Karpas-422 (cell line): Measurements from ENCODE around the gene CD14. TPM values are rescaled to one million over a fixed set of nuclear protein-coding genes. Genes with fewer than 3 reads are reported as not detected.
A peak's percentile ranks its signal among the peaks of the same experiment; 100 is the strongest.
"Not testable (repeated sequence)": the region's sequence is repeated elsewhere in the genome, so short reads cannot be mapped to it uniquely, and the experiment has no call there.

ENCODE experiments used
- DNase-seq: peaks from one replicate; pipeline ENCODE4 v3.0.0-alpha.2; 2015
- H2AFZ ChIP-seq: fragments of 200-600 bp; sonication (generic); 2 replicates; pipeline ENCODE4 v1.6.1; 2014; ENCODE audit warnings: antibody characterized with exemption, low read length, mixed read lengths
- H3K27ac ChIP-seq: fragments of 200-600 bp; sonication (generic); 2 replicates; pipeline ENCODE4 v1.5.1; 2014; ENCODE audit warnings: mild to moderate bottlenecking, low read length, moderate library complexity
- H3K27me3 ChIP-seq: fragments of 200-600 bp; sonication (generic); 2 replicates; pipeline ENCODE4 v1.6.1; 2014; ENCODE audit warnings: low read length, mixed read lengths
- H3K36me3 ChIP-seq: fragments of 200-600 bp; sonication (generic); 2 replicates; pipeline ENCODE4 v1.6.1; 2014; ENCODE audit warnings: low read length, mixed read lengths; ENCODE audit not compliant: insufficient read depth
- H3K4me1 ChIP-seq: fragments of 200-600 bp; sonication (generic); 2 replicates; pipeline ENCODE4 v1.6.1; 2014; ENCODE audit warnings: mild to moderate bottlenecking, low read length, mixed read lengths
- H3K4me2 ChIP-seq: fragments of 200-600 bp; sonication (generic); 2 replicates; pipeline ENCODE4 v1.6.1; 2014; ENCODE audit warnings: low read length, low read depth, mild to moderate bottlenecking; ENCODE audit not compliant: poor library complexity, severe bottlenecking
- H3K4me3 ChIP-seq: fragments of 200-600 bp; sonication (generic); 2 replicates; pipeline ENCODE4 v1.5.1; 2014; ENCODE audit warnings: mild to moderate bottlenecking, antibody characterized with exemption, low read length, mixed read lengths
- H3K79me2 ChIP-seq: fragments of 200-600 bp; sonication (generic); 2 replicates; pipeline ENCODE4 v1.6.1; 2014; ENCODE audit warnings: mild to moderate bottlenecking, low read length, mixed read lengths
- H3K9ac ChIP-seq: fragments of 200-600 bp; sonication (generic); 2 replicates; pipeline ENCODE4 v1.6.0; 2014; ENCODE audit warnings: low read length
- H3K9me2 ChIP-seq: fragments of 200-600 bp; sonication (generic), shearing (Covaris generic); replicated peaks from 2 replicates; pipeline ENCODE4 v1.6.0; 2014; ENCODE audit warnings: mild to moderate bottlenecking, low read length, moderate library complexity; ENCODE audit not compliant: insufficient read depth
- H3K9me3 ChIP-seq: fragments of 300-700, 200-600 bp; sonication (generic); 2 replicates; pipeline ENCODE4 v1.6.1; 2014; ENCODE audit warnings: low read length, mixed read lengths
- H4K20me1 ChIP-seq: fragments of 200-600 bp; sonication (generic); 2 replicates; pipeline ENCODE4 v1.6.1; 2014; ENCODE audit warnings: mild to moderate bottlenecking, antibody characterized with exemption, low read length, low read depth; ENCODE audit not compliant: insufficient read depth
- total RNA-seq: library from RNA; depleted of rRNA; stranded (reverse); fragments of >200 nt; shearing (Covaris generic); gene quantifications from 2 replicates; pipeline ENCODE4 v1.2.3, GENCODE V29; 2014; ENCODE audit warnings: low replicate concordance

CD14 gene
- total RNA-seq, 1 experiment from 2014 or later: not detected

DNA sequence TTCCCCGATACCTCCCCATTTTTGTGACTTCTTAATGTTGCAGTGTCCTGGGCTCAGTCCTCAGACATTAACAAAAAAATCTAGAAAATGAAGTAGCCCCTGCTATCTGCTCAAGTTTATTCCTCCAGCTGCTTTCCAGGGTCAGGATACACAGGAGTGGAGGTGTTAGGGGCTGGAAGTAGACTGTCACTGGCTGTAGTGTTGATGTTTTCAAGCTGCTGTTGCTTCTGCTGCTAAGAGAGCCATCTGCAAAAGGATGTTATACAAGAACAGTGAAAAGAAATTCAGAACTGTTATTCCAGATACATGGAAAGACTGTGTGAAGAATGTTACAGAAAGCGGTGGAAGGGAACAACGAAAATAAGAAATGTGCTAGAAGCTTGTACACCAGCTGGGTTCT is 10.7 kb downstream of the CD14 start:
- H2AFZ ChIP-seq: no peak overlapping the region
- no peaks in the 10 kb centered on the region for H3K9me2 ChIP-seq
- H3K79me2 ChIP-seq: no peaks in the 10 kb centered on the region
- H3K4me3 ChIP-seq: no peak overlapping the region
- no peaks in the 10 kb centered on the region for H4K20me1 ChIP-seq
- H3K27ac ChIP-seq: no peak overlapping the region
- H3K36me3 ChIP-seq: no peaks in the 10 kb centered on the region
- H3K4me1 ChIP-seq: no peaks in the 10 kb centered on the region
- H3K9ac ChIP-seq: no peak overlapping the region
- no peaks in the 10 kb centered on the region for H3K9me3 ChIP-seq
- no peak overlapping the region for H3K4me2 ChIP-seq
- no peak for DNase-seq
- H3K27me3 ChIP-seq: 0 out of 2 replicates have a peak, but pooled peaks cover 2% of the 10 kb centered on the region

DNA sequence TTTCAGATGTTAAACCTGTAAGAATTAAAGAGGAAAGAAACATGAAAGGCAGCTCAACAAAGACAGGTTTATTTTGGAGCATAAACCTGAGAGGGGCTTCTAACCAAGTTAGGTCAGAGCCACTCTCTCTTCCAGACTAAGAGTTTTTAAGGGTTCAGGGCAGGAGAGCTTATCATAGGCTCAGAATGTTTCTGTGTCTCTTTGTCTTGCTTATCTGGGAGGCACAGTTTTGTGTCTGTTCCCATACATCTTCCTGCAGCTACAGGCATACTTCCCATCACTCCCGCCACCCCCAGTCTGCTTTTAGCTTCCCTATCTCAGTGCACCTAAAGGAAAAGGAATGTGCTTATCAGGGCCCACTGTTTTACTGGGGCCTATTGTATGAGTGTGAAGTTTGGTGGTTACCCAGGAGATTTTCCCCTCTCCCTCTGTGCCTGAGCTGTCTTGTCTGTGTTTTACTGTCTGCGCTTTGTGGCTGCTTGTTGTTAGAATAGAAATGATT is 21.9 kb downstream of the CD14 start:
- DNase-seq: no peak
- H2AFZ ChIP-seq: no peak overlapping the region
- H3K9ac ChIP-seq: no peak overlapping the region
- H3K9me3 ChIP-seq: no peaks in the 10 kb centered on the region
- no peak overlapping the region for H3K4me2 ChIP-seq
- no peaks in the 10 kb centered on the region for H4K20me1 ChIP-seq
- no peaks in the 10 kb centered on the region for H3K4me1 ChIP-seq
- no peaks in the 10 kb centered on the region for H3K36me3 ChIP-seq
- no peaks in the 10 kb centered on the region for H3K9me2 ChIP-seq
- H3K4me3 ChIP-seq: no peak overlapping the region
- H3K27me3 ChIP-seq: no peaks in the 10 kb centered on the region
- H3K27ac ChIP-seq: no peak overlapping the region
- H3K79me2 ChIP-seq: no peaks in the 10 kb centered on the region

DNA sequence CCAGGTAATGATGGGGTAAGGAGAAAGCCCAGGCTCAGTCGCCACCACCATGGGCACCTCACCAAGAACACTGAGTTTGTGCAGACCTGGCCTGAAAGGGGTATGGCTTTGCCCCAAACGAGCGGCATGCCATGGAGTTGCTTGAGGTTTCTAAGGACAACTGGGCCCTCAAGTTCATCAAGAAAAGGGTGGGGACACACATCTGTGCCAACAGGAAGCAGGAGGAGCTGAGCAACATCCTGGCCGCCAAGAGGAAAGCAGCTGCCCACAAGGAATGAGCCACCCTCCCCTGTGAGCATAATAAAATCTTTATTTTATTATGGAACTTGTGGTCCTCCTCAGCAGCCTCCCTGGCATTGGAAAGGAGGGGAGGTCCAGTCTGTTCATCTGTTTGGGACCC is 23.8 kb downstream of the CD14 start:
- Histone ChIP-seq H3K36me3 (no peaks in the 10 kb centered on the region), H3K4me2 (no peak overlapping the region), H4K20me1 (no peaks in the 10 kb centered on the region), H3K4me1 (no peaks in the 10 kb centered on the region), H3K9me2 (no peaks in the 10 kb centered on the region), H3K9ac (no peak overlapping the region), H3K27ac (no peak overlapping the region), H3K27me3 (no peaks in the 10 kb centered on the region), H3K9me3 (no peaks in the 10 kb centered on the region), H3K4me3 (no peak overlapping the region), H3K79me2 (no peaks in the 10 kb centered on the region), H2AFZ (peak overlapping the region; percentile 50; the same call in 1 of the 2 replicates)
- no peak for DNase-seq

DNA sequence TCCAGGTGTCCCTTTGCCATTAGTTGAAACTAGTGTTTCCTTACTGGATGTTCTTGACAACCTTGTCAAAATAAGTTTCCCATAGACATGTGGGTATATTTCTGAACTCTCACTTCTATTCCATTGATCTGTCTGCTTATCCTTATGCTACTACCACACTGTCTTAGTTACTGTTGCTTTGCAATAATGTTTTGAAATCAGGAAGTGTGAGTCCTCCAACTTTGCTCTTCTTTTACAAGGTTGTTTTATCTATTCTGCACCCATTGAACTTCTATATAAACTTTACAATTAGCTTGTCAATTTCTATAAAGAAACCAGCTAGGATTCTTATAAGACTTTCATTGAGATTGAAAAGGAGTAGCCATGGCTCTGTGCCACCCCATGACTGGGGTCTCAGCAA is 24.3 kb downstream of the CD14 start:
- no peaks in the 10 kb centered on the region for H3K27me3 ChIP-seq
- H3K9ac ChIP-seq: no peak overlapping the region
- H3K4me1 ChIP-seq: no peaks in the 10 kb centered on the region
- H4K20me1 ChIP-seq: no peaks in the 10 kb centered on the region
- H3K36me3 ChIP-seq: no peaks in the 10 kb centered on the region
- H3K4me3 ChIP-seq: no peak overlapping the region
- no peaks in the 10 kb centered on the region for H3K79me2 ChIP-seq
- no peak overlapping the region for H3K27ac ChIP-seq
- no peak for DNase-seq
- no peak overlapping the region for H3K4me2 ChIP-seq
- H3K9me3 ChIP-seq: no peaks in the 10 kb centered on the region
- H3K9me2 ChIP-seq: no peaks in the 10 kb centered on the region
- peak overlapping the region; percentile 50; the same call in 1 of the 2 replicates for H2AFZ ChIP-seq

DNA sequence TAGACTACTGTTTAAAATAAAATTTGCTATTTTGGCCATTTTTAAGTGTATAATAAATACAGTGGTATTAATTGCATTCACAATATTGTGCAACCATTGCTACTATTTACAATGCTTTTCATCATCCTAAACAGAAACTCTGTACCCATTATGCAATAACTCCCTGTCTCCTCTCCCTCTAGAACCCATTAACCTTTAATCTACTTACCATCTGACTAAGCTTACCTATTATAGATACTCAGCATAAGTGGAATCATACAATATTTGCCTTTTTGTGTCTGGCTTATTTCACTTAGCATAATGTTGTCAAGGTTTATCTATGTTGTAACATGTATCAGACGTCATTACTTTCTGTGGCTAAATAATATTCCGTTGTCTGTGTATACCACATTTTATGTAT is 25.9 kb downstream of the CD14 start:
- H3K9me3 ChIP-seq: no peaks in the 10 kb centered on the region
- H3K36me3 ChIP-seq: no peaks in the 10 kb centered on the region
- no peak overlapping the region for H3K9ac ChIP-seq
- no peaks in the 10 kb centered on the region for H3K9me2 ChIP-seq
- no peaks in the 10 kb centered on the region for H3K27me3 ChIP-seq
- no peak for DNase-seq
- no peak overlapping the region for H2AFZ ChIP-seq
- H3K27ac ChIP-seq: no peak overlapping the region
- no peaks in the 10 kb centered on the region for H3K4me1 ChIP-seq
- H4K20me1 ChIP-seq: no peaks in the 10 kb centered on the region
- H3K79me2 ChIP-seq: no peaks in the 10 kb centered on the region
- H3K4me3 ChIP-seq: no peak overlapping the region
- no peak overlapping the region for H3K4me2 ChIP-seq

DNA sequence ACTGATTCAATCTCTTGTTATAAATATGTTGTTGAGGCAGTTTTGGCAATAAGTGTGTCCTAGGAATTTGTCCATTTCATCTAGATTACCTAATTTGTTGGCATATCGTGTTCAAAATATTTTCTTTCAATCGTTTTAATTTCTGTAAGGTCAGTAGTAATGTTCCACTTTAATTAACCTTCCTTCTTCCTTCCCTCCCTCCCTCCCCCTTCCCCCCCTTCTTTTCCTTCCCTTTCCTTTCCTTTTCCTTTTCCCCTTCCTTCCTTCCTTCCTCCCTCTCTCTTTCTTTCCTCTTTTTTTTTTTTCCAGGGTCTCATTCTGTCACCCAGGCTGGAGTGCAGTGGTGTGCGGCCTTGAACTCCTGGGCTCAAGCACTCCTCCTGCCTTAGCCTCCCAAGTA is 27.1 kb downstream of the CD14 start:
- H3K9me2 ChIP-seq: no peaks in the 10 kb centered on the region
- no peaks in the 10 kb centered on the region for H3K4me1 ChIP-seq
- no peak overlapping the region for H3K27ac ChIP-seq
- no peak overlapping the region for H3K9ac ChIP-seq
- no peaks in the 10 kb centered on the region for H3K36me3 ChIP-seq
- H3K79me2 ChIP-seq: no peaks in the 10 kb centered on the region
- DNase-seq: no peak
- H3K4me3 ChIP-seq: no peak overlapping the region
- no peak overlapping the region for H2AFZ ChIP-seq
- H3K27me3 ChIP-seq: no peaks in the 10 kb centered on the region
- no peaks in the 10 kb centered on the region for H3K9me3 ChIP-seq
- H3K4me2 ChIP-seq: no peak overlapping the region
- H4K20me1 ChIP-seq: no peaks in the 10 kb centered on the region

DNA sequence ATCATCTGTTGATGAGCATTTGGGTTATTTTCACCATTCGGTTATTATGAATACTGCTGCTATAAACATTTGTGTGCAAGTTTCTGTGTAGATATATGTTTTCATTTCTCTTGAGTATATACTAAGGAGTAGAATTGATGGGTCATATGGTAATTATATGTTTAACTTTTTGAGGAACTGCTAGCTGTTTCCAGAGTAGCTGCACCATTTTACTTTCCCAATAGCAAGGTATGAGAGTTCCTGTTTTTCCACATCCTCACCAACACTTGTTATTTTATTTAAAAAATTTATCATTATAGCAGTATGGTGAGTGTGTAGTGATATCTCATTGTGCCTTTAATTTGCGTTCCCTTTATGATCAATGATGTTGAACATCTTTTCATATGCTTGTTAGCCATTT is 29.2 kb downstream of the CD14 start:
- Histone ChIP-seq H3K27me3 (no peaks in the 10 kb centered on the region), H4K20me1 (no peaks in the 10 kb centered on the region), H3K4me2 (no peak overlapping the region), H3K9me3 (no peaks in the 10 kb centered on the region), H3K4me1 (no peaks in the 10 kb centered on the region), H3K36me3 (no peaks in the 10 kb centered on the region), H3K27ac (no peak overlapping the region), H2AFZ (no peak overlapping the region), H3K79me2 (no peaks in the 10 kb centered on the region), H3K9ac (no peak overlapping the region), H3K9me2 (no peaks in the 10 kb centered on the region), H3K4me3 (no peak overlapping the region)
- DNase-seq: no peak

DNA sequence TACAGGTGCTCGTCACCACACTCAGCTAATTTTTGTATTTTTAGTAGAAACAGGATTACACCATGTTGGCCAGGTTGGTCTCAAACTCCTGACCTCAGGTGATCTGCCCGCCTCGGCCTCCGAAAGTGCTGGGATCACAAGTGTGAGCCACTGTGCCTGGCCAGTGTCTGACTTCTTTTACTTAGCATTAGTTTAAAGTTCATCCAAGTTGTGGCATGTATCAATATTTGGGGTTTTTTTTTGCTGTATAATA is 29.6 kb downstream of the CD14 start:
- H2AFZ ChIP-seq, H3K27me3 ChIP-seq, H3K4me2 ChIP-seq, H3K9me3 ChIP-seq, H3K4me1 ChIP-seq, H3K27ac ChIP-seq, H3K79me2 ChIP-seq, H4K20me1 ChIP-seq, H3K4me3 ChIP-seq, DNase-seq, H3K36me3 ChIP-seq, H3K9me2 ChIP-seq, H3K9ac ChIP-seq: not testable (repeated sequence)

DNA sequence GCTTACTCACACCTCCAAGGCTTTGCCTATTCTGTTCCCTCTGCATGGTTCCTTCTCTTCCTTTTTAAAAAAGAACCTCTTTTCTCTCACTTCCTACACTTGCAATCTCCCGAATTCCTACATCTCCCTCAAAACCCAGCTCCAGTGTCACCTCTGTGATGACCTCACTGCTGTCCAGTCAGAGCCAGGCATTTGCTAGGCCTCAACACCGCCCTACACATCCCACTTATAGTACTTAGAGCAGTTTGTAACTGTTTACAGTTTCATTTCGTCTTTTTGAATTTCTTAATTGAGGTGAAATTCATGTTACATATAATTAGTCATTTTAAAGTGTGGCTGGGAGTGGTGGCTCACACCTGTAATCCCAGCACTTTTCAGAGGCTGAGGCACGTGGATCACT is 30.8 kb downstream of the CD14 start:
- H3K27me3 ChIP-seq: no peaks in the 10 kb centered on the region
- H3K9ac ChIP-seq: no peak overlapping the region
- H3K4me3 ChIP-seq: no peak overlapping the region
- no peaks in the 10 kb centered on the region for H3K4me1 ChIP-seq
- H3K9me3 ChIP-seq: no peaks in the 10 kb centered on the region
- no peaks in the 10 kb centered on the region for H3K9me2 ChIP-seq
- H4K20me1 ChIP-seq: no peaks in the 10 kb centered on the region
- no peaks in the 10 kb centered on the region for H3K36me3 ChIP-seq
- DNase-seq: no peak
- H3K79me2 ChIP-seq: no peaks in the 10 kb centered on the region
- no peak overlapping the region for H3K4me2 ChIP-seq
- H2AFZ ChIP-seq: no peak overlapping the region
- no peak overlapping the region for H3K27ac ChIP-seq
